Measurements from ENCODE around the gene MRPS10.

Gene MRPS10

GRCh38 chr6:42236682-42237473 lies 19.2 kb upstream of the MRPS10 start:
- DNase-seq (ENCODE audit: insufficient read length) (peak; percentile 39), FAIRE-seq (peak; percentile 42)

GRCh38 chr6:42236030-42236429 lies 18.4 kb upstream of the MRPS10 start:
- TF ChIP-seq TAF1 (IDR thresholded peaks at IDR 0.05; ENCODE audit: borderline replicate concordance, low read depth, low read length): no peak
- TF ChIP-seq POLR2A (IDR thresholded peaks at IDR 0.05; ENCODE audit: low read depth, low read length): no peak
- TF ChIP-seq POLR2AphosphoS5 (IDR thresholded peaks at IDR 0.05; ENCODE audit: low read depth, low read length): no peak
- DNase-seq (ENCODE audit: insufficient read length): no peak
- no peak for FAIRE-seq

More at GRCh38 chr6:42236682-42237473, 19.2 kb upstream of the MRPS10 start:
- TF ChIP-seq POLR2A (IDR thresholded peaks at IDR 0.05; ENCODE audit: low read depth, low read length): no peak
- TF ChIP-seq TAF1 (IDR thresholded peaks at IDR 0.05; ENCODE audit: borderline replicate concordance, low read depth, low read length): no peak
- TF ChIP-seq POLR2AphosphoS5 (IDR thresholded peaks at IDR 0.05; ENCODE audit: low read depth, low read length): no peak

- DNase-seq (ENCODE audit: insufficient read length): no peak
- TF ChIP-seq POLR2A (IDR thresholded peaks at IDR 0.05; ENCODE audit: low read depth, low read length): no peak
- no peak for TF ChIP-seq TAF1 (IDR thresholded peaks at IDR 0.05; ENCODE audit: borderline replicate concordance, low read depth, low read length)
- TF ChIP-seq POLR2AphosphoS5 (IDR thresholded peaks at IDR 0.05; ENCODE audit: low read depth, low read length): no peak
- no peak for FAIRE-seq
Measured at GRCh38 chr6:42232035-42232434, 14.4 kb upstream of the MRPS10 start.

GRCh38 chr6:42230345-42231321 lies 13.0 kb upstream of the MRPS10 start:
- DNase-seq (ENCODE audit: insufficient read length) (no peak), FAIRE-seq (no peak)
- TF ChIP-seq TAF1 (IDR thresholded peaks at IDR 0.05; ENCODE audit: borderline replicate concordance, low read depth, low read length) (no peak), POLR2A (IDR thresholded peaks at IDR 0.05; ENCODE audit: low read depth, low read length) (no peak), POLR2AphosphoS5 (IDR thresholded peaks at IDR 0.05; ENCODE audit: low read depth, low read length) (no peak)

- TF ChIP-seq POLR2A (IDR thresholded peaks at IDR 0.05; ENCODE audit: low read depth, low read length) (no peak), POLR2AphosphoS5 (IDR thresholded peaks at IDR 0.05; ENCODE audit: low read depth, low read length) (no peak), TAF1 (IDR thresholded peaks at IDR 0.05; ENCODE audit: borderline replicate concordance, low read depth, low read length) (no peak)
- DNase-seq (ENCODE audit: insufficient read length) (no peak), FAIRE-seq (no peak)
Measured at GRCh38 chr6:42229506-42230119, 12.0 kb upstream of the MRPS10 start.

- TF ChIP-seq TAF1 (IDR thresholded peaks at IDR 0.05; ENCODE audit: borderline replicate concordance, low read depth, low read length): no peak
- no peak for TF ChIP-seq POLR2A (IDR thresholded peaks at IDR 0.05; ENCODE audit: low read depth, low read length)
- no peak for TF ChIP-seq POLR2AphosphoS5 (IDR thresholded peaks at IDR 0.05; ENCODE audit: low read depth, low read length)
- FAIRE-seq (no peak), DNase-seq (ENCODE audit: insufficient read length) (no peak)
Measured at GRCh38 chr6:42228305-42228704, 10.6 kb upstream of the MRPS10 start.

GRCh38 chr6:42227173-42227850 lies 9.7 kb upstream of the MRPS10 start:
- FAIRE-seq: no peak
- DNase-seq (ENCODE audit: insufficient read length): no peak
- TF ChIP-seq POLR2A (IDR thresholded peaks at IDR 0.05; ENCODE audit: low read depth, low read length) (no peak), POLR2AphosphoS5 (IDR thresholded peaks at IDR 0.05; ENCODE audit: low read depth, low read length) (no peak), TAF1 (IDR thresholded peaks at IDR 0.05; ENCODE audit: borderline replicate concordance, low read depth, low read length) (no peak)

GRCh38 chr6:42226645-42227143 lies 9.0 kb upstream of the MRPS10 start:
- FAIRE-seq (no peak), DNase-seq (ENCODE audit: insufficient read length) (no peak)
- TF ChIP-seq POLR2AphosphoS5 (IDR thresholded peaks at IDR 0.05; ENCODE audit: low read depth, low read length): no peak
- no peak for TF ChIP-seq TAF1 (IDR thresholded peaks at IDR 0.05; ENCODE audit: borderline replicate concordance, low read depth, low read length)
- TF ChIP-seq POLR2A (IDR thresholded peaks at IDR 0.05; ENCODE audit: low read depth, low read length): no peak

GRCh38 chr6:42226161-42226611 lies 8.5 kb upstream of the MRPS10 start:
- no peak for FAIRE-seq
- TF ChIP-seq TAF1 (IDR thresholded peaks at IDR 0.05; ENCODE audit: borderline replicate concordance, low read depth, low read length): no peak
- TF ChIP-seq POLR2AphosphoS5 (IDR thresholded peaks at IDR 0.05; ENCODE audit: low read depth, low read length): no peak
- TF ChIP-seq POLR2A (IDR thresholded peaks at IDR 0.05; ENCODE audit: low read depth, low read length): no peak
- DNase-seq (ENCODE audit: insufficient read length): no peak

GRCh38 chr6:42225419-42225818 lies 7.8 kb upstream of the MRPS10 start:
- FAIRE-seq: no peak
- TF ChIP-seq POLR2AphosphoS5 (IDR thresholded peaks at IDR 0.05; ENCODE audit: low read depth, low read length): no peak
- TF ChIP-seq TAF1 (IDR thresholded peaks at IDR 0.05; ENCODE audit: borderline replicate concordance, low read depth, low read length): no peak
- no peak for TF ChIP-seq POLR2A (IDR thresholded peaks at IDR 0.05; ENCODE audit: low read depth, low read length)
- no peak for DNase-seq (ENCODE audit: insufficient read length)
